HG03066 (cell line): ENCODE data around the gene TNRC6A.
"Not testable (repeated sequence)": the region's sequence is repeated elsewhere in the genome, so short reads cannot be mapped to it uniquely, and the experiment has no call there.

Experiments used
- ATAC-seq: cut with Tn5 transposase; IDR thresholded peaks from one replicate; pipeline ENCODE4 v1.9.1; 2021; ENCODE audit warnings: low read depth; ENCODE audit not compliant: unreplicated experiment

The TNRC6A gene

GRCh38 chr16:24839347-24839972, 110.0 kb downstream of the TNRC6A start:
- no peak for ATAC-seq

DNA sequence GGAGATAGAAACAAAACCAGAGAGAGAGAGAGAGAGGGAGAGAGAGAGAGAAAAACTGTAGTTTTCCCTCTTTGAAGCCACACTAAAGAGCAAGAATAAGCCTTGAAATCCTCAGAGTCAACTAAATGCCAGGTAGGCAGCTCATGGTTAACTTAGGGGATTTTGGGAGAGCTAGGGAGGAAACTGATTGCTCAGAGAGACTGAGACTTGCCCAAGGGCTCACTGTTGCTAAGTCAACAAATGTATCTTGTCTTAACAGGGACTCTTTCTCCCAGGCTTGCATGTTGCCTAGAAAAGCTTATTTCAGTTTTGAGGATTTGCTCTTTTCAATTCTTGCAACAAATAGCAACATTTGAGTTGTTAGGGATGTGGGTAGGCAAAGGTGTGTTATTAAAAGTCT, 111.8 kb downstream of the TNRC6A start:
- no peak for ATAC-seq

- ATAC-seq, result no peak
Measured at GRCh38 chr16:24844101-24845030, 114.9 kb downstream of the TNRC6A start.

DNA sequence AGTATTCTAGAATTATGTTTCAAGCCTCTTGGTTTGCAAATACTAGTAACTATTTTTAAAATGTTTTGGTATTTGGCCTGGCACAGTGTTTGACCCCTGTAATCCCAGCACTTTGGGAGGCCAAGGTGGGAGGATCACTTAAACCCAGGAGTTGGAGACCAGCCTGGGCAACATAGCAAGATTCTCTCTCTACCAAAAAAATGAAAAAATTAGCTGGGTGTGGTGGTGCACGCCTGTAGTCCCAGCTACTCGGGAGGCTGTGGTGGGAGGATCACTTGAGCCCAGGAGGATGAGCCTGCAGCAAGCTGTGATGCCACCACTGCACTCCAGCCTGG, 115.5 kb downstream of the TNRC6A start:
- ATAC-seq, result not testable (repeated sequence)

DNA sequence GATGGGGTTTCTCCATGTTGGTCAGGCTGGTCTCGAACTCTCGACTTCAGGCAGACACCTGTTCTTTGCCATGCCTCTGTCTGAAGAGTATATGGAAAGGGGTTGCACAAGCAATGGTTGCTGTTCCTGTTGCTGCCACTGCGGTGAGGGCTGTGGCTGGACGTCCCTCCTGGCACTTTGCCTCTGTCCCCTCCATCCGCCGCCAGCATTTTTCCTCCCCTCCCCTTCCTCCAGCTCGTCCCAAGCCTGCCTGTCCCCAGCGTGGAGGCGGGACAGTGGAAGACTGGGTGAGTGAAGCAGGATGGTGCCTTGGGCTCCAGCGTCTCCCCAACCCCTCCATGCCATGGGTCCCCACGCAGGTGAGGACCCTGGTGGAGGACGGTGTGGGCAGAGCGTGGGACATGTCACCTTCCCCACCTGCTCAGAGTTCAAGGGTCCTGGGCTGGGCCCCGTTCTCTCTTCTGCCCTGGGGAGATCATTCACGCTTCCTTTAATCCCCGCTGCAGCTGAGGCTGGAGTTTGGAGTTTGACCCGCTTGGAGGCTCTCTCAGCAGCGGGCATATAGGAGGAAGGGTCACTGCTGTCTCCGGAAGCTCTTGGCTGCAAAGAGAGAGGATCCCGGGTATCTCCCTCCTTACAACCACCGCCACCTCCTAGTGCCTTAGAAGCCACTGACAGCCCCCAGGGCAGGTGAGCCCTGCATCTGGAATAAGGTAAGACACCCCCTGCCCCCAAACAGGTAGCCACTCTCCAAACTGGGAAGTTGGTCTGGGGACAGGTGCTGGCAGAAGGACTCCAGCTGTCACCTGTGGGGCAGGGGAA, 116.5 kb downstream of the TNRC6A start, which contains the start of gene SLC5A11:
SLC5A11 (plus strand) TSS at position 238 of the 822 bp plus-strand sequence. CDS start 12,681 bp downstream, outside the sequence.
- no peak for ATAC-seq

DNA sequence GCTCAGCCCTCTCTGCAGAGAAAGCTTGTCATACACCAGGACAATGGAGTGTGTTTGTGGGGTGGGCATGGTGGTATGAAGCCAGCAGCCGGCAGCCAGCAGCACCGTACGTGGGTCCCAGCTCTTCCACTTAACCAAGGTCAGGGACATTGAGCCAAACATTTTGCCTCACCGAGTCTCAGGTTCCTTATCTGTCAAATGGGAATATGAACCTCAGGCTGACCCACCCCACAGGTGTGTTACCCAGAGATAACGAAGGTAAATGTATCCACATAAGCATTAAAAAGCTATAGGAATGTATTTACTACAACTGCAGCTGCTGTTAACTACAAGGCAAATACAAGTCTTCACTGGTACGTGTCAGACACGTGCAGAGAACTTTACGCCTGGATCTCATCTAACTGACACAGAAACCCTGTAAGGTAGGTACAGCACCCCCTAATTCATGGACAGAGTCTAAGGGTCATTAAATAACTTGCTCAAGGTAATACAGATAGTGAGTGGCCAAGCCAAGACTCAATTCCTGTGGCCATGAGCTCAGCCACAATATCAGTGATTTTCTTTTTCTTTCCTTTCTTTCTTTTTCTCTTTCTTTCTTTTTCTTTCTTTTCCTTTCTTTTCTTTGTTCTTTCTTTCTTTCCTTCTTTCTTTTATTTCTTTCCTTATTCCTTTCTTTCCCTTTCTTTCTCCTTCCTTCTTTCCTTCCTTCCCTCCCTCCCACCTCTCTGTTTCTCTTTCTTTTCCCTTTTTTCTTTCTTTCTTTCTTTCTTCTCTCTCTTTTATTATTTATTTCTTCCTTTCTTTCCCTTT, 117.3 kb downstream of the TNRC6A start:
- ATAC-seq, result no peak

DNA sequence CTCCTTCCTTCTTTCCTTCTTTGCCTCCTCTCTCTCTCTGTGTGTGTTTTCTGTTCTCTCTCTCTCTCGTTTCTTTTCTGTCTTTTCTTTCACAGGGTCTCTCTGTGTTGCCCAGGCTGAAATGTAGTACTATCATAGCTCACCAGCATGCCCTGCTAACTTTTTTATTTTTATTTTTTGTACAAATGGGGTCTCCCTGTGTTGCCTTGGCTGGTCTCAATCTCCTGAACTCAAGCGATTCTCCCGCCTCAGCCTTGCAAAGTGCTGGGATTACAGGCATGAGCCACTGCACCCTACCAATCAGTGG, 117.9 kb downstream of the TNRC6A start:
- no peak for ATAC-seq

- no peak for ATAC-seq
Measured at GRCh38 chr16:24848065-24848464, 118.6 kb downstream of the TNRC6A start.

GRCh38 chr16:24849641-24850040, 120.2 kb downstream of the TNRC6A start:
- no peak for ATAC-seq

DNA sequence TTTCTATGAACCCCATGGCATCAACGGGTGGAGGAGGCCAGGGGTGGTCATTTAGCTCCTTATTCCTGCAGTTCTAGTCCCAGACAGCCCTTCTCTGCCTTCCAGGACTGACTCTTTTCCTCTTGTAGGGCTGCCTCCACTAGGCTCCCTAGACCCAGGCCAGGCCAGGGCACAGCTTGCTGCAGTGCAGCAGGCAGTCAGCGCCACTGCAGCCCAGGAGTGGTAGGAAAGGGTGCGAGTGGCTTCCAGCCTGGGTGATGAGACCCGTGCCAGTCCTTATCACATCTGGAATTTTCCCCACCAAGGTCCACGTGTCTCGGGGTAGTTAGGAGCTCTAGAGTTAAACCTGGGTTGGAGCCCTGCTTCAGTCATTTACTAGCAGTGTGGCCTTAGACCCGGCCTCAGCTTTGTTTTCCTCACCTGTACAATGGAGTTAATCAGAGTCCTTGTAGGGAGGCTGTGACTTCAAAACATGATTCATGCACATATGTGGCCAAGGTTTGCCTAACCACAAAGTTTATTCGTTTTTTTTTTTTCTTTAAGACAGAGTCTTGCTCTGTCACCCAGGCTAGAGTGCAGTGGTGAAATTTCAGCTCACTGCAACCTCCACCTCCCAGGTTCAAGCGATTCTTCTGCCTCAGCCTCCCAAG, 121.0 kb downstream of the TNRC6A start:
- ATAC-seq, result no peak

DNA sequence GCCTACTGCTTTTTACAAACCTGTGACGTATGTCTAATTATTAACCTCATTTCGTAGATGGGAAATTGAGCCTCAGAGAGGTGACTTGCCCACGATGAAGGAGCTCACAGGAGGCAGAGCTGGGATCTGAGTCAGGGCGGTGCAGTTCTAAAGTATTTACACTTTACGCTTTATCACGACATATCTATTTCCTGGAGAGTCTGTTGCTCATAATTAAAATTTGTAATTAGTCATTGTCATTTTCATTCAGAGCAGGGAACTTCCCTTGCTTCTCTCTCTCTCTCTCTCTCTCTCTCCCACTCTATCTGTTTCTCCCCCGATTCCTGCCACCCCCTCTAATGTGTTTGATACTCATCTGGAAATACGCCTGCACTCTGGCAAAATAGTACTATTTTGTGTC, 122.2 kb downstream of the TNRC6A start:
- ATAC-seq, result no peak

DNA sequence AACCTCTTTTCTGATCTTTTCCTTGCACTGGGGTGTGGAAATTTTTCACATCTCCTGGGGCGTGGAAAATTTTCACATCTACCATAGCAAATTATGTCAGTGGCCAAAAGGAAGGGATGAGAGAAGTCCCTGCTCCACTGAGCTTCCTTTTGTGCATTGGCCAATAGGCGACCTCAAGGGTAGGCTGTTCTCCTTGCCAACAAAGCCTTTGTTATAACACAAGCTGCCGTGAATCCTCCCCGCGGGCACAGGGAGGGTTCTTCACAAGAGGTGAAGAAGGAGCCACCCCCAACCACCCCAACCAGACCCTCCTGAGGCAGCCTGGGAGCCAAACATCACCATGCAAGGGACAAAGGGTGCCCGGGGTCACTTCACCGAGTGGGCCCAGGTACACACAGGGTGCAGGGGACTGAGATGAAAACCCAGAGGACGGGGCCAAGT, 122.8 kb downstream of the TNRC6A start:
- no peak for ATAC-seq

DNA sequence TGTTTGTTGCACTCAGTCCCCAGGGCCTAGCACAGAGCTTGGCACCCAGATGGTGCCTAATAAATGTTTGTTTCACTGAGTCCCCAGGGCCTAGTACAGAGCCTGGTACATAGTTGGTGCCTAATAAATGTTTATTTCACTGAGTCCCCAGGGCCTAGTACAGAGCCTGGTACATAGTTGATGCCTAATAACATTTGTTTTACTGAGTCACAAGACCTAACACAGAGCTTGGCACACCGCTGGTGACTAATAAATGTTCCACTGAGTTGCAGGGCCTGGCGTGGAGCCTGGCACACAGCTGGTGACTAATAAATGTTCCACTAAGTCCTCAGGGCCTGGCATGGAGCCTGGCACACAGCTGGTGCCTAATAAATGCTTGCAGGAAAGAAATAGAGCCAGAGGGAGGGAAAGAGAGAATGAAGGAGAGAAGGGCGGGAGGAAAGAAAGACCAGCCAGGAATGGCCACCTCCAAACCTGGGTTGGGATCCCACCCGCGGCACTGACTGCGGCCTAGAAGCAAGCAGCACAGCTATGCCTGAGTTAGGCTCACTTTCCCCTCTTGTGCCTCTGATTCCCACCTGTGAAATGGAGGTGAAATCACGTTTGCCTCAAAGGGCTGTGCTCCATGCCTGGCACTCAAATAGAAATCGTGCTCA, 123.8 kb downstream of the TNRC6A start:
- ATAC-seq, result no peak

DNA sequence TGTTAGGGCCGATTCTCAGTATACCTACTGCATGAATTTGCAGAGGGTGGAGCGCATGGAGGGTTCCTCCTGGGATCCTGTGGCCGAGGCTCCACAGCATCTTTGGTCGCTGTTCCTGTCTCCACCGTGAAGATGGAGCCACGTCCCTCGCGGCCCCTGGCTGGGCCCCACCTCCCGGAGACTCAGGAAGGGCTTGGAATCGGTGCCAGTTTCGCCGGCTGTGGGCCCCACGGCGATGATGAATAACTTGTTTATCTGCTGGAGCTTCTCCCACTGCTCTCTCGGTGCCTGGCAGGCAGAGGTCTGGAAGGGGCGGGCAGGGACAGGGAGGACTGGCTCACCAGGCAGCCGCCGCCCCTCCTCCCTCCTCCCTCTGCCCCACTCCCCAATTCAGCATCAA, 124.4 kb downstream of the TNRC6A start:
- no peak for ATAC-seq

GRCh38 chr16:24854607-24855171, 125.2 kb downstream of the TNRC6A start:
- ATAC-seq, result no peak

GRCh38 chr16:24855678-24856077, 126.2 kb downstream of the TNRC6A start:
- no peak for ATAC-seq

- ATAC-seq, result not testable (repeated sequence)
Measured at GRCh38 chr16:24856871-24857270, 127.4 kb downstream of the TNRC6A start.

- no peak for ATAC-seq
Measured at GRCh38 chr16:24858219-24859041, 129.0 kb downstream of the TNRC6A start.
